B cell (primary cell): Measurements from ENCODE around the gene SLC25A51. TPM values are rescaled to one million over a fixed set of nuclear protein-coding genes. Genes with fewer than 3 reads are reported as not detected.

Experiments
- ATAC-seq: fragments of 200-7000 bp; cut with Tn5 transposase; one replicate; pipeline ENCODE4 v1.10.0; 2021; ENCODE audit warnings: low read depth, mild to moderate bottlenecking, moderate number of reproducible peaks, moderate library complexity
- CTCF ChIA-PET: fragments of 350-600 bp; sonication (Branson Sonifier 250); formaldehyde crosslinking; loops from one replicate; lab custom pipeline; 2021; ENCODE audit warnings: antibody characterized with exemption, inconsistent platforms; lab: Charles Lee
- POLR2A ChIA-PET: fragments of 350-600 bp; sonication (Branson Sonifier 250); formaldehyde crosslinking; loops from one replicate; lab custom pipeline; 2021; ENCODE audit warnings: antibody characterized with exemption; lab: Charles Lee
- DNase-seq: peaks from one replicate; pipeline ENCODE4 v3.0.0; 2013
- H2AFZ ChIP-seq: 2 replicates; pipeline ENCODE4 v1.6.1; 2012; ENCODE audit warnings: mild to moderate bottlenecking, low read depth, low read length; ENCODE audit not compliant: insufficient read depth, poor library complexity, severe bottlenecking
- H3K27ac ChIP-seq, 2 donors: 1 replicate in 1 of 2; 2 replicates in 1 of 2; pipeline ENCODE4 v1.5.1; 2012 to 2013; ENCODE audit warnings: low read length in 2 of 2, mild to moderate bottlenecking in 2 of 2, moderate library complexity in 1 of 2
- H3K27me3 ChIP-seq, 4 experiments: fragments of 200-600 bp in 1 of 4; sonication (generic) in 1 of 4; replicated peaks in 1 of 4; 1 replicate in 2 of 4; 2 replicates in 2 of 4; pipeline versions ENCODE4 v1.6.1 to v1.7.0; 2013 to 2016; ENCODE audit warnings: low read length in 3 of 4, mild to moderate bottlenecking in 2 of 4, mixed read lengths in 1 of 4, moderate library complexity in 1 of 4; ENCODE audit not compliant: insufficient read depth in 4 of 4, control insufficient read depth in 3 of 4; ENCODE audit errors: control extremely low read depth in 1 of 4
- H3K36me3 ChIP-seq, 2 experiments: replicated peaks in 1 of 2; 1 replicate in 1 of 2; 2 replicates in 1 of 2; pipeline versions ENCODE4 v1.6.1 to v1.7.1; 2013; ENCODE audit warnings: low read length in 1 of 2; ENCODE audit not compliant: insufficient read depth in 2 of 2, control insufficient read depth in 1 of 2; ENCODE audit errors: control extremely low read depth in 1 of 2, extremely low read depth in 1 of 2
- H3K4me1 ChIP-seq, 2 donors: fragments of 200-600 bp in 1 of 2; sonication (generic) in 1 of 2; 1 replicate in 1 of 2; 2 replicates in 1 of 2; pipeline versions ENCODE4 v1.5.1 to v1.6.1; 2013 to 2017; ENCODE audit warnings: low read length in 2 of 2; ENCODE audit not compliant: control insufficient read depth in 2 of 2, insufficient read depth in 2 of 2
- H3K4me2 ChIP-seq: replicated peaks from 2 replicates; pipeline ENCODE3; 2012; ENCODE audit warnings: mild to moderate bottlenecking, low read depth, low read length; ENCODE audit not compliant: poor library complexity, severe bottlenecking
- H3K4me3 ChIP-seq, 5 experiments: fragments of 200-600 bp in 1 of 5; sonication (generic) in 1 of 5; 1 replicate in 3 of 5; 2 replicates in 2 of 5; pipeline versions ENCODE4 v1.5.1 to v1.7.0; 2011 to 2016; ENCODE audit warnings: low read length in 4 of 5, mild to moderate bottlenecking in 4 of 5, low read depth in 2 of 5, control low read depth in 1 of 5, moderate library complexity in 1 of 5; ENCODE audit not compliant: insufficient read depth in 1 of 5; ENCODE audit errors: control extremely low read depth in 1 of 5, extremely low read depth in 1 of 5
- H3K79me2 ChIP-seq: fragments of 200-600 bp; sonication (generic); one replicate; pipeline ENCODE4 v1.6.0; 2016; ENCODE audit warnings: low read length; ENCODE audit not compliant: control insufficient read depth, insufficient read depth
- H3K9ac ChIP-seq: fragments of 200-600 bp; sonication (generic); 2 replicates; pipeline ENCODE4 v1.6.1; 2017; ENCODE audit warnings: mild to moderate bottlenecking, low read length, moderate library complexity
- H3K9me3 ChIP-seq, 3 donors: one replicate each; pipeline versions ENCODE4 v1.6.1 to v1.7.1; 2013; ENCODE audit warnings: low read length in 2 of 3; ENCODE audit not compliant: control insufficient read depth in 2 of 3, insufficient read depth in 1 of 3; ENCODE audit errors: control extremely low read depth in 1 of 3
- H4K20me1 ChIP-seq: 2 replicates; pipeline ENCODE4 v1.6.0; 2012; ENCODE audit warnings: mild to moderate bottlenecking, low read length; ENCODE audit not compliant: insufficient read depth, control insufficient read depth, poor library complexity, severe bottlenecking
- H3K27ac Mint-ChIP-seq: one replicate; pipeline ENCODE4 v1.8.0; 2021; ENCODE audit warnings: mixed read lengths
- H3K27me3 Mint-ChIP-seq: one replicate; pipeline ENCODE4 v1.8.0; 2021; ENCODE audit warnings: mixed read lengths
- H3K4me1 Mint-ChIP-seq: one replicate; pipeline ENCODE4 v1.8.0; 2021; ENCODE audit warnings: mixed read lengths
- H3K4me3 Mint-ChIP-seq: one replicate; pipeline ENCODE4 v1.8.0; 2021; ENCODE audit warnings: mixed read lengths
- H3K9me3 Mint-ChIP-seq: one replicate; pipeline ENCODE4 v1.8.0; 2022; ENCODE audit warnings: mixed read lengths; ENCODE audit not compliant: insufficient read depth
- EZH2 ChIP-seq: IDR thresholded peaks from 2 replicates; pipeline ENCODE4 v1.6.1; 2012; ENCODE audit warnings: borderline replicate concordance, low read depth, mild to moderate bottlenecking, moderate library complexity, low read length; ENCODE audit not compliant: insufficient read depth, poor library complexity, severe bottlenecking
- WGBS: methylation state at CpG from one replicate; pipeline ENCODE4 v1.1.5; 2013; ENCODE audit warnings: missing lambda C conversion rate; ENCODE audit not compliant: insufficient coverage; 5-methylcytosine and 5-hydroxymethylcytosine counted together
- intact Hi-C: fragments of 100-400 bp; cut with micrococcal nuclease; formaldehyde crosslinking; loops from one replicate; pipeline ENCODE4 v1.10.0; 2022
- polyA plus RNA-seq: library from polyadenylated mRNA; depleted of rRNA; stranded (reverse); fragments of >200 nt; gene quantifications from 2 replicates; pipeline ENCODE4 v1.2.3, GENCODE V29; 2012
- total RNA-seq, 2 donors: library from RNA; stranded (reverse); fragments of 120-200 nt in 1 of 2; gene quantifications; 1 replicate in 1 of 2; 2 replicates in 1 of 2; pipeline versions ENCODE4 v1.2.3 to v1.2.4, GENCODE V29; 2013 to 2022
- TF ChIP-seq, protein P1 (sequence below): fragments of 200-600 bp; IDR thresholded peaks from one replicate; pipeline ENCODE4 v1.8.0; 2022; ENCODE audit warnings: antibody characterized with exemption, mild to moderate bottlenecking

SLC25A51 gene
- total and polyA plus RNA-seq, 2 donors (not counting 1 experiment from before 2014, with no cell fraction given), result 12.9 to 27.8 TPM

DNA sequence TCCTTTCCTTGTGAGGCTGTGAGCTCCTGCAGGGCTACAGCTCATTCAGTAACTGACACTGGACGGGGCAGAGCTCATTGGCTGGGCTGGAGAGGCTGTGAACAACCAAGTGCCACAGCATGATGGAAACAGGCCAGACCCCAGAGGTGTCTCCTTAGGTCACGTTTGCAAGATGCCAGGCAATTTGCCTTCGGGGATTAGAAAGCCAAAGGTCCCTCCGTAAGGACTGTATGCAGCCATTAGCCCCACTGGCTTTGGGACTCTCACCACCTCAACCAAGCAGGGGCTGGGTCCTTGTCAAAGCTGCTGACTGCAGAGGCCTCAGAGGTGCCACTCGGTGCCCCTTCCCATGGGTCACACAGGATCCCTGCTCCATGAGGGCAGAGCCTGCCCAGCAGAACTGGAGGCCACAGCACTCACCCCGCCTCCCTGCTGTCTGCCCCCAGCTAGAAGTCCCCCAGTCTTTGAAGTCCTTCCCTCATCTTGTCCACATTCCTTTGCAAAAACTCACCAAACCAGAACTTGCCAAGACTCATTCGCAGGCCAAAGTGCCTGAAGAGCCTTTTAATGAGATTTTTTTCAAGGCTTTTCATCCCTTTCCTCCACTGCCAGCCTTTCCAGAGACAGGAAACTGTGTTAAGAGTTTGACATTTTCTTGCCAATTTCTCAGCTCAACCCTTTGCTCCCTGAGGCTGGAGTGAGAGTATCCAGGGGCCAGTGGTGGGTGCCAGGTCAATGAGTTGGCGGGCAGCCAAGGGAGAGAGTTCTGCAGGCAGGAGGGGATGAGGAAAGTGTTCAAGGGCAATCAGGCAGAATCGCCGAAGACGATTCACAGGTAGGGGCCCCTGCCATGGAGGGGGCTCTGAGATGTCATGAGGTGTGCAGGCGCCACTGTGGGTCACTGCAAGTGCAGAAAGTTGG lies 39.7 kb upstream of the SLC25A51 start:
- Histone ChIP-seq H3K9me3 (no peaks in the 10 kb centered on the region), H3K4me2 (no peak overlapping the region), H3K36me3 (no peaks in the 10 kb centered on the region), H3K27ac (no peak overlapping the region), H3K4me3 (no peak overlapping the region), H3K79me2 (no peaks in the 10 kb centered on the region), H2AFZ (no peak overlapping the region), H4K20me1 (no peaks in the 10 kb centered on the region), H3K27me3 (no peaks in the 10 kb centered on the region), H3K9ac (no peak overlapping the region), H3K4me1 (no peaks in the 10 kb centered on the region)
- WGBS, result 90% methylated on average over 12 of the region's 12 CpGs
- ChIA-PET CTCF (interaction anchor here (1.1 kb wide), 1 partner anchor 9 kb away, joined by 3 read pairs; no protein-coding TSS in a partner anchor), POLR2A (no interaction called here)
- intact Hi-C loops, result no loop called here
- ATAC-seq (no peak), DNase-seq (no peak)
- H3K9me3 Mint-ChIP-seq, result no peaks in the 10 kb centered on the region
- no peak overlapping the region for H3K4me3 Mint-ChIP-seq
- no peaks in the 10 kb centered on the region for H3K4me1 Mint-ChIP-seq
- no peak for TF ChIP-seq EZH2
- TF ChIP-seq, protein P1, sequence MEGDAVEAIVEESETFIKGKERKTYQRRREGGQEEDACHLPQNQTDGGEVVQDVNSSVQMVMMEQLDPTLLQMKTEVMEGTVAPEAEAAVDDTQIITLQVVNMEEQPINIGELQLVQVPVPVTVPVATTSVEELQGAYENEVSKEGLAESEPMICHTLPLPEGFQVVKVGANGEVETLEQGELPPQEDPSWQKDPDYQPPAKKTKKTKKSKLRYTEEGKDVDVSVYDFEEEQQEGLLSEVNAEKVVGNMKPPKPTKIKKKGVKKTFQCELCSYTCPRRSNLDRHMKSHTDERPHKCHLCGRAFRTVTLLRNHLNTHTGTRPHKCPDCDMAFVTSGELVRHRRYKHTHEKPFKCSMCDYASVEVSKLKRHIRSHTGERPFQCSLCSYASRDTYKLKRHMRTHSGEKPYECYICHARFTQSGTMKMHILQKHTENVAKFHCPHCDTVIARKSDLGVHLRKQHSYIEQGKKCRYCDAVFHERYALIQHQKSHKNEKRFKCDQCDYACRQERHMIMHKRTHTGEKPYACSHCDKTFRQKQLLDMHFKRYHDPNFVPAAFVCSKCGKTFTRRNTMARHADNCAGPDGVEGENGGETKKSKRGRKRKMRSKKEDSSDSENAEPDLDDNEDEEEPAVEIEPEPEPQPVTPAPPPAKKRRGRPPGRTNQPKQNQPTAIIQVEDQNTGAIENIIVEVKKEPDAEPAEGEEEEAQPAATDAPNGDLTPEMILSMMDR, result no peak
- H3K27ac Mint-ChIP-seq, result no peak overlapping the region
- peaks cover 9% of the 10 kb centered on the region for H3K27me3 Mint-ChIP-seq
